Muscle of leg (tissue), 11 donors: ENCODE data around the gene INPP5A. TPM values are rescaled to one million over a fixed set of nuclear protein-coding genes. Genes with fewer than 3 reads are reported as not detected.

ENCODE experiments used
- DNase-seq: peaks from one replicate; pipeline ENCODE4 v3.0.0; 2013
- H3K27ac ChIP-seq: one replicate; pipeline ENCODE4 v1.5.1; 2013; ENCODE audit warnings: mild to moderate bottlenecking, low read length, control low read depth
- H3K27me3 ChIP-seq: one replicate; pipeline ENCODE4 v1.6.1; 2013; ENCODE audit warnings: low read length; ENCODE audit not compliant: control insufficient read depth, insufficient read depth
- H3K36me3 ChIP-seq: one replicate; pipeline ENCODE4 v1.6.1; 2013; ENCODE audit warnings: low read length; ENCODE audit not compliant: control insufficient read depth, insufficient read depth
- H3K4me1 ChIP-seq: one replicate; pipeline ENCODE4 v1.6.1; 2013; ENCODE audit warnings: low read length; ENCODE audit not compliant: control insufficient read depth, insufficient read depth
- H3K4me3 ChIP-seq: one replicate; pipeline ENCODE4 v1.5.1; 2013; ENCODE audit warnings: low read length, control low read depth
- H3K9me3 ChIP-seq: replicated peaks from 2 replicates; pipeline ENCODE4 v1.6.1; 2013; ENCODE audit warnings: low read depth, low read length; ENCODE audit not compliant: control insufficient read depth
- WGBS: methylation state at CpG from one replicate; pipeline ENCODE4 v1.1.5; 2013; ENCODE audit warnings: missing lambda C conversion rate; ENCODE audit not compliant: insufficient coverage; 5-methylcytosine and 5-hydroxymethylcytosine counted together
- polyA plus RNA-seq, 8 donors: library from polyadenylated mRNA; unstranded; fragments of 120-200 nt; gene quantifications; one replicate each; pipeline versions ENCODE4 v1.2.1 to v1.2.3, GENCODE V29; 2013; ENCODE audit warnings: inconsistent platforms in 1 of 8, low replicate concordance in 1 of 8; ENCODE audit not compliant: insufficient read length in 8 of 8, insufficient read depth in 1 of 8
- total RNA-seq: library from RNA; stranded (reverse); fragments of 120-200 nt; gene quantifications from one replicate; pipeline ENCODE4 v1.2.4, GENCODE V29; 2013

Gene INPP5A
- total and polyA plus RNA-seq, 9 donors = 34.1 to 56.2 (median 44.7) TPM

GRCh38 chr10:132810807-132811700 lies 273.5 kb downstream of the INPP5A start:
- Histone ChIP-seq H3K4me3 (no peak overlapping the region), H3K9me3 (no peaks in the 10 kb centered on the region), H3K27ac (no peak overlapping the region), H3K4me1 (no peaks in the 10 kb centered on the region), H3K36me3 (no peaks in the 10 kb centered on the region), H3K27me3 (peaks cover 32% of the 10 kb centered on the region)
- DNase-seq = no peak
- 55% methylated on average over 22 of the region's 33 CpGs for WGBS

DNA sequence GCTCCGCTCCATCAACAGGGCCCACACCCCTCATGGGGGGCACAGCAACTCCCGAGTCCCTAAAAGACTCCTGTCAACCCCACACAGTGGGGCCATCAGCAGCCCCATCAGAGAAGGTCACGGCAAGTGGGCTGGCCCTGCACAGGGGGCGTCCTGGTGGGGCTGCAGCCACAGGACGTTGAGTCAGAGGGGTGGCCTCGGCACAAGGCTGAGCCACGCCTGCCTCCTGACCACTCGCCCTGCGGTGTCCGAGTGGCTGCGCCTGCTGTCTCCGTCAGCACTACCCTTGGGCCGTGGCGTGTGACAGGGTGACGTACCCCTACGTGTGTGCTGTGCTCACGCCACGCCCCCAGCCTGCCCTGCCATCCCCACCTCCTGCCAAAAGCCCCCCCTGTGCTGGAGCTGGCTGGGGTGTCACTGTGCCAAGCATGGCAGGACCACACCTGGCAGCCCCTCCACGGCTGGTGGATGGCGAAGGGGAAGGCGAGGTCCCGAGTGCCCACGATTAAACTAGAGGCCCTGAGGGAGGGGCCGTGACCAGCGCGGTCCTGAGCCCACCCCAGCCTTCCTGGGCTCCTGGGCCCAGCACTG lies 274.4 kb downstream of the INPP5A start:
- H3K9me3 ChIP-seq = no peaks in the 10 kb centered on the region
- no peaks in the 10 kb centered on the region for H3K4me1 ChIP-seq
- H3K27ac ChIP-seq = no peak overlapping the region
- no peak for DNase-seq
- no peaks in the 10 kb centered on the region for H3K36me3 ChIP-seq
- no peak overlapping the region for H3K4me3 ChIP-seq
- peaks cover 27% of the 10 kb centered on the region for H3K27me3 ChIP-seq
- 90% methylated on average over 23 of the region's 26 CpGs for WGBS

- peaks cover 28% of the 10 kb centered on the region for H3K27me3 ChIP-seq
- 65% methylated on average over 4 of the region's 11 CpGs for WGBS
- no peak overlapping the region for H3K4me3 ChIP-seq
- H3K36me3 ChIP-seq = no peaks in the 10 kb centered on the region
- H3K27ac ChIP-seq = no peak overlapping the region
- no peaks in the 10 kb centered on the region for H3K9me3 ChIP-seq
- DNase-seq = no peak
- H3K4me1 ChIP-seq = no peaks in the 10 kb centered on the region
These were observed 274.9 kb downstream of the INPP5A start for GRCh38 chr10:132812520-132812919.

DNA sequence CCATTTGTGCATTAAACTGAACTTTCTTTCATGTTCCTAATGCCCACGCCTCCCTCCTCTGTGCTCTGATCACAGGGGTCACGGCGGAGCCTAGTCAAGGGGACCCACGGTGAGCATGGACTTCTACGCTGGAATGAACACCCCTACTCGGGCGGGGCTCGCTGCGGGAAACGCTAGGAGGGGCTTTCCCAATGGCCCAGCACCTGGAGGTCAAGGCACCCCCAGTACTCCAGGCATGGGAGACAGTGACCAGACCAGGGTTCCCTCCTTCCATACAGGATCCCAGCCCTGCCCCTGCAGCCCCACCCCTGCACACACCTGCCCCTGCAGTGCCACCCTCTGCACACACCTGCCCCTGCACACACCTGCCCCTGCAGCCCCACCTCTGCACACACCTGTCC lies 275.4 kb downstream of the INPP5A start:
- Histone ChIP-seq H3K36me3 (no peaks in the 10 kb centered on the region), H3K27ac (no peak overlapping the region), H3K9me3 (no peaks in the 10 kb centered on the region), H3K4me1 (no peaks in the 10 kb centered on the region), H3K4me3 (no peak overlapping the region), H3K27me3 (peaks cover 31% of the 10 kb centered on the region)
- DNase-seq = no peak
- 75% methylated on average over 10 of the region's 10 CpGs for WGBS

DNA sequence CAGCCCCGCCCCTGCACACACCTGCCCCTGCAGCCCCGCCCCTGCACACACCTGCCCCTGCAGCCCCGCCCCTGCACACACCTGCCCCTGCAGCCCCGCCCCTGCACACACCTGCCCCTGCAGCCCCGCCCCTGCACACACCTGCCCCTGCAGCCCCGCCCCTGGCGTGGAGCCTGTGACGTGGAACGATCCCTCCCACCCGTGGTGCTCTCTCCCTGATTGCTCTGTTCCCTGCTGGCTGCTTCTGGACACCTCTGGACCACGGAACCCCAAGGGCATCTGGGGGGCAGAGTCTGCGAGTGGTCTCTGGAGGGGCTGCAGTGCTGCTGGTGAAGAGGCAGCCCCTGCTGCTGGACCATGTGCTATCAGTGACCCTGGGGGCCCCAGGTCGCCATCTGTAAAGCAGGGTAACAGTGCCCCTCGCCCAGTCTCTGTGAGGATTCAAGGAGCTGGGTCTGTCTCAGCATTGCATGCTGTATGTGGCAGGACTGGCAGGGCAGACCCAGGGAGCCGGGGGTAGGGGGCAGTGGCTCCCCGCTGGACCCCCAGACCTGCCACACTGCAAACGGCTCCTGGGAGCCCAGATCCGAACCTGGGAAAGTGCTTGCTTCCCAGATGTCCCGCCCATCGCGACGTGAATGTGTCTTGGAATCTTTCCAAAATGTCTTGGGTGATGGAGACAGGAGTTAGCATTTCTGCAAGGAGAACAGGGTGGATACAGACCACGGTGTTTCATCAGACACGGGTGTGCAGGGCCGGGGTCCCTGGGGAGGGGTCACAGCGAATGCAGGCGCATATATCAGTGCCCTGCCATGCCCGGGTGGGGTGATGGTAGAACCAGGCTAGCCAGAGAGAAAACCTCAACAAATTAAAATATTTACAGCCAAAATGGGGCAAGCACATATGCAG lies 276.2 kb downstream of the INPP5A start:
- H3K9me3 ChIP-seq = no peaks in the 10 kb centered on the region
- no peaks in the 10 kb centered on the region for H3K4me1 ChIP-seq
- no peak overlapping the region for H3K4me3 ChIP-seq
- 57% methylated on average over 20 of the region's 28 CpGs for WGBS
- peaks cover 26% of the 10 kb centered on the region for H3K27me3 ChIP-seq
- H3K27ac ChIP-seq = no peak overlapping the region
- no peak for DNase-seq
- no peaks in the 10 kb centered on the region for H3K36me3 ChIP-seq

GRCh38 chr10:132814469-132814856 lies 276.9 kb downstream of the INPP5A start:
- Histone ChIP-seq H3K9me3 (no peaks in the 10 kb centered on the region), H3K36me3 (no peaks in the 10 kb centered on the region), H3K27me3 (peaks cover 24% of the 10 kb centered on the region), H3K4me3 (no peak overlapping the region), H3K4me1 (no peaks in the 10 kb centered on the region), H3K27ac (no peak overlapping the region)
- DNase-seq = no peak
- WGBS = 76% methylated on average over 16 of the region's 16 CpGs

GRCh38 chr10:132815168-132815857 lies 277.7 kb downstream of the INPP5A start:
- no peaks in the 10 kb centered on the region for H3K4me1 ChIP-seq
- no peak overlapping the region for H3K4me3 ChIP-seq
- H3K27me3 ChIP-seq = peaks cover 18% of the 10 kb centered on the region
- 72% methylated on average over 17 of the region's 18 CpGs for WGBS
- no peak overlapping the region for H3K27ac ChIP-seq
- DNase-seq = no peak
- H3K36me3 ChIP-seq = no peaks in the 10 kb centered on the region
- no peaks in the 10 kb centered on the region for H3K9me3 ChIP-seq

DNA sequence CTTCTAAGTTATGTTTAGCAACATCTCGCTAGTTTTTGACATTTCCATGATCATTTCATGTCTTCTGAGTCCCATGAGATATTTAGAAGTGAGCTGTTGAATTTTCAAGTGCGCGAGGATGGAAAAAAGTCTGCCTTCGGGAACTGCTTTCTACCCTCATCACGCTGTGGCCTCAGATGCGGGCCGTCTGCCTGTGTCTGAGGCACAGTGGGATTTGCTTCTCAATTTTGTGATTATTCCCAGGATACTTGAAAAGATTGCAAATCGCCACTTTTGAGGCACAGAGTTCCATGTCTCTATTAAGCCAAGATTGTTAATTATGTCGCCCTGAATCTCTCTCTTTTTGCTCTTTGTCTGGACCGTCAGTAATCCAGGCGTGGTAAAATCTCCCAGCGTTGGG lies 279.1 kb downstream of the INPP5A start:
- H3K4me3 ChIP-seq = no peak overlapping the region
- no peak for DNase-seq
- H3K27me3 ChIP-seq = peaks cover 15% of the 10 kb centered on the region
- H3K27ac ChIP-seq = no peak overlapping the region
- no peaks in the 10 kb centered on the region for H3K4me1 ChIP-seq
- WGBS = 62% methylated on average over 8 of the region's 12 CpGs
- H3K36me3 ChIP-seq = no peaks in the 10 kb centered on the region
- no peaks in the 10 kb centered on the region for H3K9me3 ChIP-seq

- Histone ChIP-seq H3K9me3 (no peaks in the 10 kb centered on the region), H3K27me3 (peaks cover 15% of the 10 kb centered on the region), H3K27ac (no peak overlapping the region), H3K4me1 (no peaks in the 10 kb centered on the region), H3K36me3 (no peaks in the 10 kb centered on the region), H3K4me3 (no peak overlapping the region)
- WGBS = 77% methylated on average over 24 of the region's 29 CpGs
- DNase-seq = no peak
These were observed 280.2 kb downstream of the INPP5A start for GRCh38 chr10:132817701-132818211.
